Measurements from ENCODE around the gene PPP2R5C.
A peak's percentile ranks its signal among the peaks of the same experiment; 100 is the strongest.
"Not testable (repeated sequence)": the region's sequence is repeated elsewhere in the genome, so short reads cannot be mapped to it uniquely, and the experiment has no call there.

The PPP2R5C gene

GRCh38 chr14:101783260-101784016 lies 21.9 kb downstream of the PPP2R5C start:
- no peak for DNase-seq

GRCh38 chr14:101784631-101785030 lies 23.1 kb downstream of the PPP2R5C start:
- DNase-seq, result no peak

GRCh38 chr14:101788016-101788635 lies 26.6 kb downstream of the PPP2R5C start:
- peak; percentile 16 for DNase-seq

GRCh38 chr14:101789222-101789621 lies 27.7 kb downstream of the PPP2R5C start:
- DNase-seq, result no peak

- no peak for DNase-seq
Observed at GRCh38 chr14:101790232-101790631, 28.7 kb downstream of the PPP2R5C start.

GRCh38 chr14:101791919-101792572 lies 30.5 kb downstream of the PPP2R5C start:
- DNase-seq, result peak; percentile 54

GRCh38 chr14:101796016-101796415 lies 34.5 kb downstream of the PPP2R5C start:
- no peak for DNase-seq

GRCh38 chr14:101796479-101796878 lies 35.0 kb downstream of the PPP2R5C start:
- no peak for DNase-seq

- DNase-seq, result no peak
Observed at GRCh38 chr14:101797856-101798255, 36.3 kb downstream of the PPP2R5C start.

- not testable (repeated sequence) for DNase-seq
Observed at GRCh38 chr14:101804373-101804772, 42.9 kb downstream of the PPP2R5C start.

GRCh38 chr14:101806252-101806651 lies 44.7 kb downstream of the PPP2R5C start:
- DNase-seq, result not testable (repeated sequence)

GRCh38 chr14:101808020-101808641 lies 46.6 kb downstream of the PPP2R5C start:
- DNase-seq, result no peak

GRCh38 chr14:101808894-101809670 lies 47.6 kb downstream of the PPP2R5C start:
- DNase-seq, result no peak

GRCh38 chr14:101809671-101810514 lies 48.4 kb downstream of the PPP2R5C start:
- DNase-seq, result peak; percentile 94

GRCh38 chr14:101810897-101811621 lies 49.5 kb downstream of the PPP2R5C start:
- DNase-seq, result peak; percentile 32

- no peak for DNase-seq
Observed at GRCh38 chr14:101812071-101812470, 50.6 kb downstream of the PPP2R5C start.

GRCh38 chr14:101813171-101813759 lies 51.8 kb downstream of the PPP2R5C start:
- DNase-seq, result no peak

GRCh38 chr14:101813833-101814232 lies 52.3 kb downstream of the PPP2R5C start:
- no peak for DNase-seq

GRCh38 chr14:101814934-101815333 lies 53.4 kb downstream of the PPP2R5C start:
- DNase-seq, result no peak

- no peak for DNase-seq
Observed at GRCh38 chr14:101815994-101816393, 54.5 kb downstream of the PPP2R5C start.

Data from fibroblast of skin of right quadriceps (primary cell).